PC-9 (cell line): ENCODE results near the gene RGSL1.

Experiments
- EZH2 ChIP-seq: fragments of 200-600 bp; sonication (generic); IDR thresholded peaks from 2 replicates; pipeline ENCODE4 v1.8.0; 2017; ENCODE audit warnings: antibody characterized with exemption, low read depth
- TF ChIP-seq, protein P1 (sequence below): fragments of 200-600 bp; sonication (generic); conservative IDR thresholded peaks from 2 replicates; pipeline ENCODE4 v1.6.1; 2017; ENCODE audit warnings: mixed run types, antibody characterized with exemption, mild to moderate bottlenecking, moderate library complexity

DNA sequence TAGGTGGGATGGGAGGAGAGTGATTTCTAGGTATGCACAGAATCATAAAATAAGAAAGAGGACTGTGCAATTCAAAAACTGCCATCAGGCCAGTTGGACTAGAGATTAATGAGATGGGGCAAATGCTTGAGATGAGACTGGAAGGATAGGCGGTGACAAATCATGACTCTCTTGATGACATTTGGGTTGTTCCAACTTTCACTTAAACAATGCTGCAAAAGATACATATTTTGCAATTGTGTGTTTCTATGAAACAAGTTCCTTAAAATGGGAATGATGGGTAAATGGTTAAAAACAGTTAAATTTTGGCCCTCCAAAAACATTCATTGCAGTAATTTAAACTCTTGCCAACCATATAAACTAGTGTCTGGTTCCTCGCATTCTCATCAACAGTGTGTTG is 84.0 kb downstream of the RGSL1 start:
- TF ChIP-seq, protein P1, sequence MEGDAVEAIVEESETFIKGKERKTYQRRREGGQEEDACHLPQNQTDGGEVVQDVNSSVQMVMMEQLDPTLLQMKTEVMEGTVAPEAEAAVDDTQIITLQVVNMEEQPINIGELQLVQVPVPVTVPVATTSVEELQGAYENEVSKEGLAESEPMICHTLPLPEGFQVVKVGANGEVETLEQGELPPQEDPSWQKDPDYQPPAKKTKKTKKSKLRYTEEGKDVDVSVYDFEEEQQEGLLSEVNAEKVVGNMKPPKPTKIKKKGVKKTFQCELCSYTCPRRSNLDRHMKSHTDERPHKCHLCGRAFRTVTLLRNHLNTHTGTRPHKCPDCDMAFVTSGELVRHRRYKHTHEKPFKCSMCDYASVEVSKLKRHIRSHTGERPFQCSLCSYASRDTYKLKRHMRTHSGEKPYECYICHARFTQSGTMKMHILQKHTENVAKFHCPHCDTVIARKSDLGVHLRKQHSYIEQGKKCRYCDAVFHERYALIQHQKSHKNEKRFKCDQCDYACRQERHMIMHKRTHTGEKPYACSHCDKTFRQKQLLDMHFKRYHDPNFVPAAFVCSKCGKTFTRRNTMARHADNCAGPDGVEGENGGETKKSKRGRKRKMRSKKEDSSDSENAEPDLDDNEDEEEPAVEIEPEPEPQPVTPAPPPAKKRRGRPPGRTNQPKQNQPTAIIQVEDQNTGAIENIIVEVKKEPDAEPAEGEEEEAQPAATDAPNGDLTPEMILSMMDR, result no peak
- TF ChIP-seq EZH2, result no peak
